Measurements from ENCODE around the gene RBM39.
"Not testable (repeated sequence)": the region's sequence is repeated elsewhere in the genome, so short reads cannot be mapped to it uniquely, and the experiment has no call there.

The RBM39 gene

DNA sequence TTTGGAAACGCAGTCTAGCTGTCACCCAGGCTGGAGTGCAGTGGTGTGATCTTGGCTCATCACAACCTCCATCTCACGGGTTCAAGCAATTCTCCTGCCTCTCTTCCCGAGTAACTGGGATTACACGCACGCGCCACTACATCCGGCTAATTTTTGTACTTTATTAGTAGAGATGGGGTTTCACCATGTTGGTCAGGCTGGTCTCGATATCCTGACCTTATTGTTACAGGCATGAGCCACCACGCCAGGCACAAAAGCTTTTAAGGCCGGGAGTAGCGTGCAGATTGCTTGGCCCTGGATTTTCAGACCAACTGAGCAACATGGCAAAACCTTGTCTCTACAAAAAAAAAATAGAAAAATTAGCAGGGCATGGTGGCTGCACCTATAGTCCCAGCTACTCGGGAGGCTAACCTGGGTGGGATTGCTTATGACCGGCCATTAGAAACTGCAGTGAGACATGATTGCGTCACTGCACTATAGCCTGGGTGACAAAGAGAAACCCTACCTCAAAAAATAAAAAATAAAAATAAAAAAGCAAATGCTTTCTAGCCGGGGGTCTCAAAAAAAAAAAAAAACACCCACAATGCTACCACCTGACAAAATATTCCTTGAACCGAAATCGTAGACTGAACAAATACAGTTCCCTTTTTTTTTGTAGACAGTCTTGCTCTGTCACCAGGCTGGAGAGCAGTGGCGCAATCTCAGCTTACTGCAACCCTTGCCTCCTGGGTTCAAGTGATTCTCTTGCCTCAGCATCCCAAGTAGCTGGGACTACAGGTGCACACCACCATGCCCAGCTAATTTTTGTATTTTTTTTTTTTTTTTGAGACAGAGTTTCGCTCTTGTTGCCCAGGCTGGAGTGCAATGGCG is 15.0 kb downstream of the RBM39 start:
- no peak for DNase-seq (ENCODE audit: low read depth)

DNA sequence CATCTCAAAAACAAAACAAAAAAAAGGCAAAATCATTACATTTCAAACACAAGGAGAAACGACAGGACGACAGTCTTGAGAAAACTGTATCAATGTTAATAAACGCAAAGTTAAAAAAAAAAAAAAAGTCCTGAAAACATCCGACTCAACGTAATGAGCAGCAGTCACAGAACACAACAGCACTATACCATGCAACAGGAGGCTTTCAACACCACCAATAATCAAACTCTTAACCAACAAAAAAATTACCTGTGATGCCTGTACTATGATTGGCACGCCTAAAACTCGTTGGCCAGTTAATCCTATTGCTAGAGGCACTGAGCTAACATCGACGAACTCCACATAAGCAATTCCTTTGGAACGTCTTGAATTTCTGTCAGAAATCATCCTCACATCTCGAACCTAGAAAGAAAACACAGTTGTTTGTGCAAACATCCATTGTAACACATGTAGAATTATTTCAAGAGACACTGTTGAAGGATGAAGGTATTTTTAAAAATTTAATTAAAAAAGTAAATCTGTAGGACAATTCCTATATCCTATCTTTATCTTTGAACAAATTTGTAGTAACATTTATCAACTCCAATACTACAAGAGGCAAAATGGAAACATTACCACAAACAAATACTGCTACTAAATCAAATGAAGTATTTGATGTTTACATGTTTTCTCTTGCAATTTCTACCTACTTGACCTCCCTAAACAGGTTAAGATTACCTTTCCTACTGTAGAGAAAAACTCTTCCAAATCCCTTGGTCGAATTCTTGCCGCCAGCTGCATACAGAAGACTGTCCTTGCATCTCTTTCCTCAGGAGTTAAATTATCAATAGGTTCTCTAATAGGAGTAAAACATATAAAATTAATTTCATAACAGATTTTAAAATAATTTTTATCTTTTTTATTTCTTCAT is 17.5 kb downstream of the RBM39 start:
- DNase-seq (ENCODE audit: low read depth) = no peak

DNA sequence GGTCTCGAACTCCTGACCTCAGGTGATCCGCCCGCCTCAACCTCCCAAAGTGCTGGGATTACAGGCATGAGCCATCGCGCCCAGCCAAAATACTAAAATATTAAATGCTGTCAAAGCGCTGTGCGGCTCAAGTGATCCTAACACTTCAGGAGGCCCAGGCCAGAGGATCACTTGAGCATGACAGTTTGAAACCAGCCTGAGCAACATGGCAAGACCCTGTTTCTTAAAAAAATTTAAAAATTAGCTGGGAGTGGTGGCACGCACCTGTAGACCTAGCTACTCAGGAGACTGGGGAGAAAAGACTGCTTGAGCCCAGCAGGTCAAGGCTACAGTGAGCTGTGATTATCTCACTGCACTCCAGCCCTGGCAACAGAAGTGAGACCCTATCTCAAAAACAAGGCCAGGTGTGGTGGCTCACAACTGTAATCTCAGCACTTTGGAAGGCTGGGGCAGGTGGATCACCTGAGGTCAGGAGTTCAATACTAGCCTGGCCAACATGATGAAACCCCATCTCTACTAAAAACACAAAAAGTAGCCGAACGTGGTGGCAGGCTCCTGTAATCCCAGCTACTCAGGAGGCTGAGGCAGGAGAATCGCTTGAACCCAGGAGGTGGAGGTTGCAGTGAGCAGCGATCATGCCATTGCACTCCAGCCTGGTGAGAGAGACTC is 18.3 kb downstream of the RBM39 start:
- not testable (repeated sequence) for DNase-seq (ENCODE audit: low read depth)

GRCh38 chr20:35723275-35723639 is 18.8 kb downstream of the RBM39 start:
- not testable (repeated sequence) for DNase-seq (ENCODE audit: low read depth)

DNA sequence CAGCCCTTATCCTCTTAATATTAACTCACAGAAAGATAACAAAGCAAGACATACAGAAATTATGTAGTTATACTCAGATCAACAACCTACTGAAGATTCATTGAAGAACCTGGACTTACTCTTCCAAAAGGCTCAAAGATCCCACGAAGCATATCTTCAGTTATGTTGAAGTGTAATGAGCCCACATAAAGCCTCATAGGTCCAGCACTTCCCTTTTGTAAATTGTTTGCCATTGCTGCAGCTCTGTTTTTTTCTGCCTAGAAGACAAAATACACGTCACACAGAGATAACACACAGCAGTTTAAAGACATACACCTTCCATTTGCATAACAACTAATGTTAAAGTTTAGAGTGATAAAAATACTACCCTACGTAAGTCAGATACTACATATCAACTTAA is 20.4 kb downstream of the RBM39 start:
- DNase-seq (ENCODE audit: low read depth) = no peak

DNA sequence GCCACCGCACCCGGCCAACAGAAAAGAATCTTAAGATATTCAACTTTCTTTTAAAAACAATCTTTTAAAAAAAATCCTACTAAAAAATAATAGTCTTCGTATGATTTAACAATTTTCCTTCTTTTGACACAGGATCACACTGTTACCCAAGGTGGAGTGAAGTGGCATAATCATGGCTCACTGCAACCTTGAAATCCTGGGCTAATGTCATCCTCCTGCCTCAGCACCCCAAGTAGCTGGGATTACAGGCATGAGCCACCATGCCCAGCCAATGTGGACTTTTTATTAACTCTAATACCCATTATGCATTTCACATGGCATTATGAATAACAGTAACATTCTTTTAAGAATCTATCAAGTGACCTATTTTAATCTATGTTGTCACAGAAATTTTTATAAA is 20.8 kb downstream of the RBM39 start:
- no peak for DNase-seq (ENCODE audit: low read depth)

DNA sequence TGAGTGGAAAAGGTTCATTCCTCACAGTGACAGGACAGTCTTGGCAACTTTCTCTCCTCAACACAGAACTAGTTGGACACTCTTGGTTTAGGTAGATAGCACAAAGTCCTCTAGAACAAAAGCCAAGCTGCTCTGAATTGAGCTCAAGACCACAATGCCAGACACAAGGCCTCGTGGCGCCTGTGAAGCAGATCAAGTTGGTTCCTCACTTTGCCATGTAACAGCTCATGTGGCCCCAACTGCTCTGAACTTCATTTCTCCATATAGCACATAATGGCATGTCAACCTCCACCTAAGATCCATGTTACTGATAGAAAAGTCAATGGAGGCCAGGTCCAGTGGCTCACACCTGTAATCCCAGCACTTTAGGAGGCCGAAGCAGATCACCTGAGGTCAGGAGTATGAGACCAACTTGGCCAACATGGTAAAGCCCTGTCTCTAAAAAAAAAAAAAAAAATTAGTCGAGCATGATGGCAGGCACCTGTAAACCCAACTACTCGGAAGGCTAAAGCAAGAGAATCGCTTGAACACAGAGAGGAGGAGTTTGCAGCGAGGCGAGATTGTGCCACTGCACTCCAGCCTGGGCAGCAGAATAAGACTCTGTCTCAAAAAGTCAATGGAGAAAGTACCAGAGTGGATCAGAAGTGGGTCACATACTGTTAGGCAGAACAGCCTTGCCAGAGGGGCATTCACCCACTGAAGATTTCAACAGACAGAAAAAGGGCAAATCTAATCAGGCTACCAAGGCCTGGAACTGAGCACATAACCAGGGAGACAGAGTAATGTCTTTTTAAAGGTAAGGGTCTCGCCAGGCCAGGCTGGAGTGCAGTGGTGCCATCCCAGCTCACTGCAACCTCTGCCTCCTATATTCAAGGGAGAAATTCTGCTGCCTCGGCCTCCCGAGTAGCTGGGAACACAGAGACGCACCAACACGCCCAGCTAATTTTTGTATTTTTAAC is 21.6 kb downstream of the RBM39 start:
- DNase-seq (ENCODE audit: low read depth) = no peak

DNA sequence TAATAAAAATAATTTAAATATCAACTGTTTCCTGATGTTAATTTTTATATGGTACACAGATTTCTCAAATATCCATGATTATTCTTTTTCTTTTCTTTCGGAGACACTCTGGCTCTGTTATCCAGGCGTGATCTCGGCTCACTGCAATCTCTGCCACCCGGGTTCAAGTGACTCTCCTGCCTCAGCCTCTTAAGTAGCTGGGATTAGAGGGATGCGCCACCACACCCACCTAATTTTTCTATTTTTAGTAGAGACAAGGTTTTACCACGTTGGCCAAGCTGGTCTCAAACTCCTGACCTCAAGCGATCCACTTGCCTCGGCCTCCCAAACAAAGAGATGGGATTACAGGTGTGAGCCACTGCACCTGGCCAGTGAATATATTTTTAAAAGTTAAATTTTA is 22.3 kb downstream of the RBM39 start:
- no peak for DNase-seq (ENCODE audit: low read depth)

DNA sequence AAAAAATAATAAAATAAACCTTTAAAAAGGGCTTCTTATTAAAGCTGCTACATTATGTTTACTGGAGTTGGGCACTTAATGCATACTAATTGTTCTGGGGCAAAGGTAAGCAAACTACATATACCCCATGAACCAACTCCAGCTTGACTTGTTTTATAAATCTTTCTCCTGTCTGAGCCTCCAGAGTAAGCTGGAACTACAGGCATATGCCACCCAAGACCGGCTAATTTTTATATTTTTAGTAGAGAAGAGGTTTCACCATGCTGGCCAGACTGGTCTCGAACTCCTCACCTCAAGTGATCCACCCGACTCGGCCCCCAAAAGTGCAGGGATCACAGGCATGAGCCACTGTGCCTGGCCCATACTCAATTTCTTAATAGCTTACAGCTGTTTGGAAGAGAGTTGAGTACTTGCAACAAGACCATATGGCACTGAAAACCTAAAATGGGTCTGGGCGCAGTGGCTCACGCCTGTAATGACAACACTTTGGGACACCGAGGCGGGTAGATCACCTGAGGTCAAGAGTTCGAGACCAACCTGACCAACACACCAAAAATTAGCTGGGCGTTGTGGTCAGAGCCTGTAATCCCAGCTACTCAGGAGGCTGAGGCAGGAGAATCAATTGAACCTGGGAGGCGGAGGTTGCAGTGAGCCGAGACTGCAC is 23.0 kb downstream of the RBM39 start:
- no peak for DNase-seq (ENCODE audit: low read depth)

GRCh38 chr20:35718321-35718720 is 23.7 kb downstream of the RBM39 start:
- not testable (repeated sequence) for DNase-seq (ENCODE audit: low read depth)

GRCh38 chr20:35716330-35716729 is 25.7 kb downstream of the RBM39 start:
- no peak for DNase-seq (ENCODE audit: low read depth)

- DNase-seq (ENCODE audit: low read depth) = no peak
These were observed 26.4 kb downstream of the RBM39 start for GRCh38 chr20:35715652-35716051.

- no peak for DNase-seq (ENCODE audit: low read depth)
These were observed 27.9 kb downstream of the RBM39 start for GRCh38 chr20:35714127-35714526.

GRCh38 chr20:35713120-35713519 is 28.9 kb downstream of the RBM39 start:
- DNase-seq (ENCODE audit: low read depth) = not testable (repeated sequence)

GRCh38 chr20:35711588-35712209 is 30.4 kb downstream of the RBM39 start:
- DNase-seq (ENCODE audit: low read depth) = no peak

- DNase-seq (ENCODE audit: low read depth) = no peak
These were observed 31.0 kb downstream of the RBM39 start for GRCh38 chr20:35710884-35711587.

- DNase-seq (ENCODE audit: low read depth) = no peak
These were observed 32.0 kb downstream of the RBM39 start for GRCh38 chr20:35710039-35710438.

DNA sequence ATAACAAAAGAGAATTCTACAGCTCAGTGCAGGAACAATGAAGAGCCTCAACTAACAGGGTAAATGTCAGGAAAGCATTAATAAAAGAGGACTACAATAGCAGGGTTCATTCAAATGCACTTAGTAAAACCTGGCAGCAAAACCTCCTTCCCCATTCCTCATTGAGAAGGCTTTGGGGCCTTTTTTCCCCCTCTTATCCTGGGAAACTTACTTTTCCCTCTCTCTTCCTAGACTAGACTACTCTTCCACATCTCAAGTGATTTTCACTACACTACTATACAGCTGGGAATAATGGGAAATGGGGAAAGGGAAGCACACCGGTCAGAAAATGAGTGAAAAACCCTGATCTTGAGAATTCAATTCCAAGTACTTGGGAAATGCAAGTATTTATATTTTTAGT is 32.8 kb downstream of the RBM39 start:
- DNase-seq (ENCODE audit: low read depth) = no peak

GRCh38 chr20:35708502-35708901 is 33.6 kb downstream of the RBM39 start:
- no peak for DNase-seq (ENCODE audit: low read depth)

Data from GM04503 (cell line).